Natural killer cell (primary cell): ENCODE data around the gene ROBO2. TPM values are rescaled to one million over a fixed set of nuclear protein-coding genes. Genes with fewer than 3 reads are reported as not detected.

Source experiments
- ATAC-seq, 3 donors: fragments of 150-1000 bp in 2 of 3; fragments of 200-7000 bp in 1 of 3; cut with Tn5 transposase; 1 replicate in 1 of 3; 2 replicates in 2 of 3; pipeline ENCODE4 v1.10.0; 2021; ENCODE audit warnings: mild to moderate bottlenecking in 2 of 3, moderate library complexity in 2 of 3
- DNase-seq, 2 donors: peaks; one replicate each; pipeline versions ENCODE4 v3.0.0 to v3.0.0-alpha.2; 2013 to 2021; ENCODE audit warnings: mixed read lengths in 1 of 2
- H3K27ac ChIP-seq: one replicate; pipeline ENCODE4 v1.5.1; 2013; ENCODE audit warnings: mild to moderate bottlenecking, low read length
- H3K27me3 ChIP-seq: one replicate; pipeline ENCODE4 v1.6.1; 2013; ENCODE audit warnings: low read length; ENCODE audit not compliant: control insufficient read depth, insufficient read depth
- H3K36me3 ChIP-seq: one replicate; pipeline ENCODE4 v1.6.1; 2013; ENCODE audit warnings: low read length; ENCODE audit not compliant: control insufficient read depth, insufficient read depth
- H3K4me1 ChIP-seq: one replicate; pipeline ENCODE4 v1.6.1; 2013; ENCODE audit warnings: low read length; ENCODE audit not compliant: control insufficient read depth, insufficient read depth
- H3K4me3 ChIP-seq: one replicate; pipeline ENCODE4 v1.5.1; 2013; ENCODE audit warnings: low read length
- H3K9me3 ChIP-seq: one replicate; pipeline ENCODE4 v1.6.1; 2013; ENCODE audit warnings: low read length; ENCODE audit not compliant: control insufficient read depth, insufficient read depth
- H3K27ac Mint-ChIP-seq, 2 donors: one replicate each; pipeline ENCODE4 v1.8.0; 2022; ENCODE audit warnings: mild to moderate bottlenecking in 2 of 2, mixed read lengths in 2 of 2, moderate library complexity in 1 of 2
- H3K27me3 Mint-ChIP-seq, 2 donors: one replicate each; pipeline ENCODE4 v1.8.0; 2022; ENCODE audit warnings: low read depth in 2 of 2, mixed read lengths in 2 of 2
- H3K36me3 Mint-ChIP-seq: one replicate; pipeline ENCODE4 v1.8.0; 2022; ENCODE audit warnings: mixed read lengths
- H3K4me1 Mint-ChIP-seq, 2 donors: one replicate each; pipeline ENCODE4 v1.8.0; 2022; ENCODE audit warnings: mixed read lengths in 2 of 2
- H3K4me3 Mint-ChIP-seq: one replicate; pipeline ENCODE4 v1.8.0; 2022; ENCODE audit warnings: mild to moderate bottlenecking, moderate library complexity, mixed read lengths
- H3K9me3 Mint-ChIP-seq, 2 donors: one replicate each; pipeline ENCODE4 v1.8.0; 2022; ENCODE audit warnings: mixed read lengths in 2 of 2
- CTCF ChIP-seq: fragments of 200-600 bp; IDR thresholded peaks from one replicate; pipeline ENCODE4 v1.8.0; 2022; ENCODE audit warnings: antibody characterized with exemption
- WGBS: methylation state at CpG from one replicate; pipeline ENCODE4 v1.1.7; 2013; ENCODE audit warnings: missing lambda C conversion rate; ENCODE audit not compliant: insufficient coverage; 5-methylcytosine and 5-hydroxymethylcytosine counted together
- intact Hi-C: fragments of 100-400 bp; cut with micrococcal nuclease; formaldehyde crosslinking; loops from one replicate; pipeline ENCODE4 v1.14.2; 2022
- total RNA-seq, 4 donors: library from RNA; stranded (reverse); fragments of 120-200 nt in 1 of 4; gene quantifications; one replicate each; pipeline versions ENCODE4 v1.2.3 to v1.2.4, GENCODE V29; 2013 to 2022

The ROBO2 gene
- total RNA-seq, 3 donors from 2014 or later (not counting 1 experiment from before 2014, with no cell fraction given), result not detected

- DNase-seq, result no peak
- Mint-ChIP-seq H3K4me3 (no peak overlapping the region), H3K9me3 (peaks cover 4 to 10% of the 10 kb centered on the region in 2 donors), H3K27me3 (peaks cover 20 to 40% of the 10 kb centered on the region in 2 donors), H3K4me1 (no peaks in the 10 kb centered on the region), H3K36me3 (no peaks in the 10 kb centered on the region), H3K27ac (no peak overlapping the region)
- intact Hi-C loops, result no loop called here
- H3K27ac ChIP-seq, result no peak overlapping the region
- no peak overlapping the region for H3K4me3 ChIP-seq
- ATAC-seq, result no peak
- H3K27me3 ChIP-seq, result peaks cover 10% of the 10 kb centered on the region
- H3K9me3 ChIP-seq, result no peaks in the 10 kb centered on the region
- no CpG with 5 or more reads among the region's 2 CpGs for WGBS
- TF ChIP-seq CTCF, result no peak
- no peaks in the 10 kb centered on the region for H3K36me3 ChIP-seq
- H3K4me1 ChIP-seq, result no peaks in the 10 kb centered on the region
Measured at GRCh38 chr3:77041811-77042210, 1.9 kb downstream of the ROBO2 start.

DNA sequence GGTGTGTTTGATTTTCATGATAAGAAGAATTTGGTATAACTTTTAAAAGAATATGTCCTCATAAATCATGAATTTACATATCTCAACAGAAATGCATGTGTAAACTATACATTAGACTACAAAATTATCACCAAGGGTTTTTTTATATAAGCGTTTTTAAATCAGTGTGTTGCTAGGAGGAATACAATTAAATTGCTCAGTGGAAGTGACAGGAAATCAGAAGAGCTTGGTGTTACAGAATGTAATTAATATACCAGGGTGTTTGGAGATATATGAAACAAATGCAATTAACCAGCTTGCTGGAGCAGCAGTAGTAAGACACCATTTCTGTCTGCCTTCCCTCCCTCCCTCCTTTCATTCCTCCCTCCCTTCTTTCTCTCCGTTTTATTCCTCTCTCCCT is 2.4 kb downstream of the ROBO2 start:
- H3K4me1 ChIP-seq, result no peaks in the 10 kb centered on the region
- ATAC-seq (no peak), DNase-seq (no peak)
- H3K9me3 ChIP-seq, result no peaks in the 10 kb centered on the region
- no peak overlapping the region for H3K4me3 ChIP-seq
- WGBS, result 70% methylated on average over 2 of the region's 2 CpGs
- H3K9me3 Mint-ChIP-seq, result peaks cover 6 to 12% of the 10 kb centered on the region in 2 donors
- no peak overlapping the region for H3K27ac Mint-ChIP-seq
- no peaks in the 10 kb centered on the region for H3K36me3 Mint-ChIP-seq
- intact Hi-C loops, result no loop called here
- no peaks in the 10 kb centered on the region for H3K4me1 Mint-ChIP-seq
- no peak for TF ChIP-seq CTCF
- no peak overlapping the region for H3K4me3 Mint-ChIP-seq
- H3K27me3 ChIP-seq, result peaks cover 7% of the 10 kb centered on the region
- H3K27me3 Mint-ChIP-seq, result peaks cover 20 to 35% of the 10 kb centered on the region in 2 donors
- H3K27ac ChIP-seq, result no peak overlapping the region
- H3K36me3 ChIP-seq, result no peaks in the 10 kb centered on the region

DNA sequence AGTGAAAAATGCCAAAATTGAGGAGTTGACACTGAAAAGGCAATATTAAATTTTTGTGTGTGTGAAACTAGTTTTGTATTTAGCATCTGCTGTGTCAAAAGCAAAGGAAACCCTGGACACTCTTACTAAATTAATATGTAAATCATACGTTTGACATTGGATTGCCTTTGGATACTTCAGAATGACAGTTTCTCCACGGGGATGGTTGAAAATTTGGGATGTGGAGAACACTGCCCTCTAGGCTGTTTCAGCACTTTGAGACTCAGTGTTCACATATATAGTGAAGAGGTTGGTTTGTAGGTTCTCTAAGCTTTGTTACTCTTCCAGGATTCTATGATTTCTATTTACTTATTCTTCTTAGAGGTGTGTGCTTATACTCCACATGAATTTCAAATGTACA is 3.0 kb downstream of the ROBO2 start:
- no peak overlapping the region for H3K27ac Mint-ChIP-seq
- no peaks in the 10 kb centered on the region for H3K36me3 Mint-ChIP-seq
- ATAC-seq (no peak), DNase-seq (no peak)
- Histone ChIP-seq H3K4me3 (no peak overlapping the region), H3K9me3 (no peaks in the 10 kb centered on the region), H3K27ac (no peak overlapping the region), H3K27me3 (peaks cover 7% of the 10 kb centered on the region), H3K4me1 (no peaks in the 10 kb centered on the region), H3K36me3 (no peaks in the 10 kb centered on the region)
- H3K27me3 Mint-ChIP-seq, result peaks cover 18 to 30% of the 10 kb centered on the region in 2 donors
- no peaks in the 10 kb centered on the region for H3K4me1 Mint-ChIP-seq
- intact Hi-C loops, result no loop called here
- H3K4me3 Mint-ChIP-seq, result no peak overlapping the region
- WGBS, result 57% methylated on average over 2 of the region's 2 CpGs
- peaks cover 6 to 12% of the 10 kb centered on the region in 2 donors for H3K9me3 Mint-ChIP-seq
- TF ChIP-seq CTCF, result no peak

DNA sequence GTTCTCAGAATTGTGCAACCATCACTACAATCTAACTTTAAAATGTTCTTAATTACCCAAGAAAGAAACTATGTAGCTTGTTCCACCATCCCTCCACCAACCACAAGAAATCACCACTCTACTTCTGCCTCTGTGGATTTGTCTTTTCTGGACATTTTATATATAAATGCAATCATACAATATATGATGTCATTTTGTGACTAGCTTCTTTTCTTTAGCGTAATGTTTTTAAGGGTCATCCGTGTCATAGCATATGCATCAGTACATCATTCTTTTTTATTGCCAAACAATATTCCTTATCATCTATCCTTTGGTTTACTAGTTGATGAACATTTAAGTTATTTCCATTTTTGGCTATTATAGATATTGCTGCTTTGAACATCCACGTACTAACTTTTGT is 5.8 kb downstream of the ROBO2 start:
- intact Hi-C loops, result no loop called here
- Histone ChIP-seq H3K36me3 (no peaks in the 10 kb centered on the region), H3K9me3 (no peaks in the 10 kb centered on the region), H3K27ac (no peak overlapping the region), H3K27me3 (no peaks in the 10 kb centered on the region), H3K4me3 (no peak overlapping the region), H3K4me1 (no peaks in the 10 kb centered on the region)
- Mint-ChIP-seq H3K36me3 (no peaks in the 10 kb centered on the region), H3K27me3 (peaks cover 5 to 11% of the 10 kb centered on the region in 2 donors), H3K4me1 (no peaks in the 10 kb centered on the region), H3K4me3 (no peak overlapping the region), H3K27ac (no peak overlapping the region), H3K9me3 (peaks cover 6 to 12% of the 10 kb centered on the region in 2 donors)
- no peak for DNase-seq
- ATAC-seq, result no peak
- TF ChIP-seq CTCF, result no peak
- WGBS, result 100% methylated on average over 1 of the region's 3 CpGs
